ENCODE results near the gene DALRD3.
A peak's percentile ranks its signal among the peaks of the same experiment; 100 is the strongest.

DALRD3 gene

DNA sequence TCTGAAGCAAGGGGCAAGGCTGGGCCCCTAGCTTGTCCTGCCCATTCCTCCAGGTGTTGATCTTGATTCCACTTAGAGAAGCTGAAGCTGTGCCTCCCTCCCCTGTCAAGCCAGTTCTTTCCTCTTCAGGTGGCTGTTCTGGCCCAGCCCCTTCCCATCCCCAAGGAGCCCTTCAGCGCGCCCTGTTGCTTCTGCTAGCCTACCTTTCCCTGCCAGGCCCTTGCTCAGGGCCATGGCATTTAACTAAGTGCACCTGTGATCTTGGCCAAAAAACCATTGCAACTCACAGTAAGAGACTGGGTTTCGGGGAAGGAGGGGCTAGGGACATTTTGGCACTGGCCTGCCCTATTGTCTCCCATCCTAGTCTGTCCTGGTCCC lies 13.1 kb downstream of the DALRD3 start:
- no peak for DNase-seq

DNA sequence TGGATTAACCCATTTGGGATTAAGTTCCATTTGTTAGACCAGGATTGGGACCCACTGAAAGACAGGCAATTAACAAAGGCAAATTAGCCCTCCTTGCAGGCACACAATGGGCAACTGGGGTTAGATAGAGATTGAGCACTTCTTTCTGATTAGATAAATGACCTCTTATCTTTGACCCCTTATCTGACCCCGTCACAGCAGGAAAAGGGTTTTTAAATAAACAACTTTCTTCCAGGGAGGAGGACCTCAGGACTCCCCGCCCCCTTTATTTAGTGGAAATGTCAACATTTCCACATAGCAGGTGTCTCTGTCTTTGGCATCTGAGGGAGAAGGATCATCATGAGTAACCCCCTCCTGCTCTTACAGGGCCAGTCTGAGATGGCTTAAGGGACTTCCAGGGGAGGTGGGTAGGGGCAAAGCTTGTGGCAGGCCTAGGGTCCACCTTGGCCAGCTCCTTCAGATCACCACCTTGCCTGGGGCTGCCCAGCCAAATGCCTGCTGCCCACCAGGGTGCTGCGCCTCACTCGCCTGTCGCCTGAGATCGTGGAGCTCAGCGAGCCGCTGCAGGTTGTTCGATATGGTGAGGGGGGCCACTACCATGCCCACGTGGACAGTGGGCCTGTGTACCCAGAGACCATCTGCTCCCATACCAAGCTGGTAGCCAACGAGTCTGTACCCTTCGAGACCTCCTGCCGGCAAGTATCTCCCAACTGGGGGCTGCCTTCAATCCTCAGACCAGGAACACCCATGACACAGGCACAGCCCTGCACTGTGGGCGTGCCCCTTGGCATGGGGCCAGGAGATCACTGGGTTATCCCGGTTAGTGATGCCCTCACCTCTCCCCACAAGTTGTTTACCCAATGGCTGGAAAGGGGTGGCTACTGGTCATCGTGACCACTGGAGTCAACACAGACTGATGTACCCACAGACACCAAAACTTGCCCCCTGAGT lies 13.8 kb downstream of the DALRD3 start:
- DNase-seq = no peak

- DNase-seq = no peak
These were observed 17.2 kb downstream of the DALRD3 start for GRCh38 chr3:49001155-49001554.

- no peak for DNase-seq
These were observed 19.1 kb downstream of the DALRD3 start for GRCh38 chr3:48999085-48999858.

DNA sequence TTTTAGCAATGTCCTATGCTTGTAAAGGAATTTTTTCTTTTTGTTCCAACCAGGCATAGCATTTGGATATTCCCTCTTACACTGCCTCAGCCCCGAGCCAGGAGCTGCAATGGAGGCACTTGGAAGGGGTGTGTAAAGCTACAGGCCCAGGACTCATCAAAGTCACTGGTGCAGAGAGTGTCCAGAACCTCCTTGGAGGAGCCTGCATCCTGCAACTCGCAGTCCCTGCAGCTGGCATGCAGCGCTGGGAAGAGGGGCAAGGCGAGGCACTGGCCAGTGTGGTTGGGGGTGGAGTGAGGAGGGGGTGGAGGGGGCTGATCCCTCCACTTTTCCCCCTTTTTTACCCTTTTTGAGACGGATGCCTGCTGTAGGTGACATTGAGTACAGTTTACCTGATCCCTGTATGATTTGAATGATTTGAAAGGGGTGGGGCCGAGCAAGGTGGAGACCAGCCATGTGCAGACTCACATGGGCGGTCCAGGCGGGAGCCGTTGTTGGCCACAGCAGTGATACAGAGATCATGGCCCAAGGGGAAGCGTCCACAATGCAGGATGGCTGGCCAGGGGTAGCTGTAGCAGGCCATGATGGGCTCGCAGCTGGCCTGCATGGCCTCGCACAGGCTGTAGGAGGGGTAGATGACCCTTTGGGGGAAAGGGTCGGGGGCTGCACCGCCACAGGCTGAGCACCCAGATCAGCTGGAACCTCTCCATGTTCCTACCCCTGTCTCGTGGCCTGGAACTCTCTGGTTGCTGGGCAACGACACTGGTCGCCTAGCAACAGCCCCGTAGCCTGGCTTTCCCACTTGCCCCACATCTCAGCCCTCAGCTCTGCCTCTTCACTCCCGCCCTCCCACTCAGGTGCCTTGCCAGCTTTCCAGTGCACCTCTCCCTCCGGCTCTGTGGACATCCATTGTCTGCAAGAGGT lies 20.4 kb downstream of the DALRD3 start:
- no peak for DNase-seq

DNA sequence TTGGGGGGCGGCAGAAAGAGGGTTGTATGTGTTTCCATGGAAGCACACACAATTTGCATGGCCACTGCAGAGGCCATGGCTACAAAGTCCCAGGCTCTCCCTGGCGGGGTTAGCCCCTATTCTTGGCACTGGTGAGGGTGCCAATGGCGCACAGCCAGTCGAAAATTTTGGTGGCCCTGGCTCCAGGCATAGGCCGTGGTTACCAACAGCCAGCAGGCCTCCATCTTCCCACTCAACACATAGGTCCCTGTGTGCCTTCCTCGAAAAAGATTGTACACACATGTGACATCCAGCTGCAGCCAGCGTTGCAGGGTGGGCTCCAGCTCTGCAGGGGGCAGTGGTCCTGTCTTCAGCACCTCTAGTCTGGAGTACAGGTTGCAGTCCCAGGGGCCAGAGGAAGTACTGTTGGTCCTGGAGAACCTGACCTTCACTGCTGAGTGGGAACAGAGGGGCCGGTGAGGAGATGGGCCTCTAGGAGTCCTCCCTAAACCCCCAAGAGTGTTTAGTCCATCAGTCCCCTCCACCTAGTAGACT lies 21.2 kb downstream of the DALRD3 start:
- DNase-seq = no peak

- no peak for DNase-seq
These were observed 21.7 kb downstream of the DALRD3 start for GRCh38 chr3:48996640-48997039.

DNA sequence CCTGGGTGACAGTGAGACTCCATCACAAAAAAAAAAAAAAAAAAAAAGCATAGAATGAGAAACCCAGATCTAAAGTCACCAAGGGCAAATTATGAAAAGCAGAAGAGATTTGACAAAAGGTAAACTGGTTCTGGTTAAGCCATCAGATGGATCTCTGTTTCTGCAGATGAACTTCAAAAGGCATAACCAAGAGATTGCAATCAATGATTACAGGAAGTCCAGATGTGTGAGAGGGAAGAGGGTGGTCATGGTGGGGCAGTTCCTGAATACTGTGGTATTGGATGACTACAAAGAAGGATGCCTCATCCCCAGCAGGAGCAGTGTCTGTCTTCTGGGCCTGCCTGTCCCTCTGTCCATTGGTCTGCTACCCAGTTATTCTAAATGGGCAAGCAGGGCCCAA lies 24.5 kb downstream of the DALRD3 start:
- no peak for DNase-seq

DNA sequence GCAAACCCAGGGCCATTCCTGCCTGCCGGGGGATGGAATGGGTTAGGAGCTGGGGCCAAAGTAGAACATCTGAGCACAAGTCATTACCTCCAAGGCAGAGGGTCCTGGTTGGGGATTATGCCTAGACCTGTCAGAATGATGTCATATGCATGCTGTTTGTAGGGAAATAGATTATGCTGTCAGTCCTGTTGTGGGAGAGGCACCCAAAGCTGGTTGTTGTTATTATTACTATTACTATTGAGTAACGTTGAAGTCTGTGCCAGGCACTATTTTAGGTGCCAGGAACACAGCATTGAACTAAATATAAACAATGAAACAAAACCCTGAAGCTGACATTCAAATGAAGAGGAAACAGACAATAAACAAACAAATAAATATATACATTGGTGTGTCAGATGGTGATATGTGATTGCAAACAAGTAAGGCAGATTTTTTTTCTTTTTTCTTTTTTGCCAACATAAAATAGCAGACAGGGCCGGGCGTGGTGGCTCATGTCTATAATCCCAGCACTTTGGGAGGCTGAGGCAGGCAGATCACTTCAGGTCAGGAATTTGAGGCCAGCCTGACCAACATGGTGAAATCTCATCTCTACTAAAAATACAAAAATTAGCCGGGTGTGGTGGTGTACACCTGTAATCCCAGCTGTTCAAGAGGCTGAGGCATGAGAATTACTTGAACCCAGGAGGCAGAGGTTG lies 26.4 kb downstream of the DALRD3 start:
- no peak for DNase-seq

- DNase-seq = peak; percentile 51
These were observed 27.5 kb downstream of the DALRD3 start for GRCh38 chr3:48990636-48991469.

DNA sequence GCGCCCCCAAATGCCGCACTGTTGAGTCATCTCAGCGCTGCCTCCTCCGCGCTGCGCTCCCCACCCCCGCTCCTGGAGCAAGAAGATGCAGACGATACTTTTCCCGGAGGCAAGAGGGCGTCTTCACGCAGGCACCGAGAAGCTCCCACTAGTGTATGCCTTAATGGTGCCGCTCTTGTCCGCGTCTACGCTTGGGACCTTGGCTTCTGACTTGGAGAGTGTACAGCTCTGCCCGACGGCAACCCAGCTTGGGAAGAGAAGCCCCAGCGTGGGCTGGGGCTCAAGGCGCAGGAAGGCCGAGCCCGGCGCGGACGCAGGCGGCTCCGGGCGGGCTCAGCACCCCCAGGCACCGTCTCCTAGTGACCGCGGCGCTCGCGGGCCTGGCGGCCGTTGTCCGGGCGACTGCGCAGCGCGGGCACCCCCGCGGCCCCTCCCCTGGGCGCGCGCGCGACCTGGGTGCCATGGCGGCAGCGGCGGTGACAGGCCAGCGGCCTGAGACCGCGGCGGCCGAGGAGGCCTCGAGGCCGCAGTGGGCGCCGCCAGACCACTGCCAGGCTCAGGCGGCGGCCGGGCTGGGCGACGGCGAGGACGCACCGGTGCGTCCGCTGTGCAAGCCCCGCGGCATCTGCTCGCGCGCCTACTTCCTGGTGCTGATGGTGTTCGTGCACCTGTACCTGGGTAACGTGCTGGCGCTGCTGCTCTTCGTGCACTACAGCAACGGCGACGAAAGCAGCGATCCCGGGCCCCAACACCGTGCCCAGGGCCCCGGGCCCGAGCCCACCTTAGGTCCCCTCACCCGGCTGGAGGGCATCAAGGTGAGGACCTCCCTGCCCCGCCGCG lies 28.4 kb downstream of the DALRD3 start, which contains the start of gene P4HTM:
Gene P4HTM, plus strand, starts transcription at position 446 of the 840 bp plus-strand sequence. Its CDS starts 16 bp downstream, at position 462.
- peak; percentile 71 for DNase-seq

- no peak for DNase-seq
These were observed 29.1 kb downstream of the DALRD3 start for GRCh38 chr3:48989126-48989795.

DNA sequence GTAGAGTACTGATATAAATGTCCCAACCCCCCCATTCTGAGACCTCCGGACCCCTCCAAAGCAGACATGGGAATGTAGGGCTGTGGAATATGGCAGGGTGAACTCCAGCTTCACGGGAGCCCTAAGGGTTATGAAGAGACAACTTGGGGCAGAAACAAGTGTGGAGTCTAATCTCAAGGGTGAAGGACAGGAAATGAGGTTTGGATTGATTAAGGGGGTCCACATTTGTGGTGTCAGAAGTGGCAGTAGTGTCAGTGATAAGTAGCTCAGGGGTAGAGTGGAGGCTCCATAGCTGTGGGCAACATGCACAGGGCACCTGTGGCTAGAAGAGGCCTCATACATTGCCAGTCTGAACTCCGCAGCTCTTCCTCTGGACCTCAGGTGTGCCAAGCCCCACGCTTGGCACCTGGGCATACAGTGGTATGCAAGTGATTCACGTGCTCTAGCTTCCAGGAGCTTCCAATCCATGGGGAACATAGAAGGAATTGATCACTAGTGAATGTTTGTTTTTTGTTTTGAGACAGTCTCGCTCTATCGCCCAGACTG lies 32.5 kb downstream of the DALRD3 start:
- DNase-seq = no peak

DNA sequence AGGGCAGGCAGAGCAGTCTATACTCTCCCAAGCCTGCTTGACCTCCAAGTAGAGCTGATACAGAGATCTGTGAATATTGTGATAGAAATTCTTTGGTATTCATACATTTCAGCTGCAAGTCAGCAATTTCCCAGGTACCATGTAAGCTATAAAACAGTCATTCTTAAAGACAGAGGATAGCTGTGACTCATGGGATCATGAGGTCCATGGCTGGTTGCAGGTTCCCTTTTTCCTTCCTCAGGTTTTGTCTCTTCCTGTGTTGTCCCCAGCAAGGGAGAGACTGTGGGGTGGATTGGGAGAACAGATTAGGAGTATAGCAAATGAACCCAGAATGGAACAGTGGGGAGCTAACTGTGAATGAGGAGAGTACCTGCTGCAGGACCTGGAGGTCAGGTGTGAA lies 33.7 kb downstream of the DALRD3 start:
- no peak for DNase-seq

DNA sequence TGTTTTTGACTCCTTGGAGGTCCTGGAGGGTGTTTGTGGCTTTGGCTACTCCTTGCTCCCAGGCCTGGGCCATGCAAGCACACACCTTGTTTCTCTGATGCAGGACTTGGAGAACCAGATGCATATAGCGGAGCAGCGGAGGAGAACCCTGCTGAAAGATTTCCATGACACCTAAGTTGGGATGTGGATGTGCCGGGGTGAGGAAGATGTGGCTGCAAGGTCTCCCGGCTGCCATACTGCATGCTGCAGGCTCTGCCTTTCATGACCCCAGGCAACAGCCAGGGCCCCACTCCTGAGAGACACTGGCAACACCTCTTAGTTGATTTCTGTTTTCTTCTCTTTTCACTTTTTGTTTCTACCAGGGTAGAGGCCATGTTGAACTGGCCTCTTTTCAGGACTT lies 35.3 kb downstream of the DALRD3 start:
- no peak for DNase-seq

DNA sequence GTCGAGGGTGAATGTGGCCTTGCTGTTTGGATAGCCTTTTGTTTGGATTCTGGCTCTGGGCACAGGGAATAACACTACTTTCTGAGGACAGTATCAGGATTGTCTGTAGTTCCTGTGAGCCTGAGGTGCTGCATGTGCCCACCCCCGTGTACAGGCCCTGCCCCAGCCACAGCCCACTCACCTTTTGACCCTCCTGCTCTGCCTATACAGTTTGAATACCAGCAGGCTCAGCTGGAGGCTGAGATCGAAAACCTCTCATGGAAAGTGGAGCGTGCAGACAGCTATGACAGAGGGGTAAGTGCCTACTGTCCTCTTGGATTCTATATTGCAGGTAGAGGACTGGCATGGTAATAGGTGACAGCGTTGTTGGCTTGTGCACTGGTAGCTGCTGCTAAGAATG lies 35.7 kb downstream of the DALRD3 start:
- DNase-seq = no peak

DNA sequence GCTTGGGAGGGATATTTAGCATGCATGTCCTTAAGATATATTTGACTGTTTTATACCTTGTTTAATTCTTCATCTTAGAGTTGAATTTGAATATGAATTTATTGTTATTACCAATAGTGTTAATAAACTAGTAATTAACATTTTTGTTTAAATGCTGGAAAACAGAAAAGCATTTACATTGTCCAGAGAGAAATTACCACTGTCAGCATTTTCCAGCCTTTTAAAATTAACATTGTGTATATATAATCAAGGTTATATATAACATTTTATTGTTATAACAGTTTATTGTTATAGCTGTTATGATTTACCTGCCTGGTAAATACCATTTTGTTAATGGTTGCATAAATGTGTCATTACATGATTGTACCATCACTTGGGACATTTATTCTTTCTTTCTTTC lies 36.4 kb downstream of the DALRD3 start:
- DNase-seq = no peak

DNA sequence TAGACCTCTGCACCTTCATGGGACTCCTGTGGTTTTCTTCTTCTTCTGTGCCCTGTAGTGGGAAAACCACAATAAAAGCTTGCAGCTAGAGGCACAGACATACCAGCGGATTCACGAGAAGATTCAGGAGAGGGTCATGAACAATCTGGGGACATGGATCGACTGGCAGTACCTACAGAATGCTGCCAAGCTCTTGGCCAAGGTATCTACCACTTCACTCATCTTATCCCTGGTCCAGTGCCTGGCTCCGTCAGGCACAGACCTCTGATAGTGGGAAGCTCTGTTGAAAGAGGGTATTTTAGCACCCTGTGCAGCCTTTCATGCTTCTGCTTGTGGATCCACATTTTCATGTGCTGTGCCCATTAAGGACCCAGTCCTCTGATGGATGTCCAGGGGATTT lies 38.1 kb downstream of the DALRD3 start:
- DNase-seq = no peak

DNA sequence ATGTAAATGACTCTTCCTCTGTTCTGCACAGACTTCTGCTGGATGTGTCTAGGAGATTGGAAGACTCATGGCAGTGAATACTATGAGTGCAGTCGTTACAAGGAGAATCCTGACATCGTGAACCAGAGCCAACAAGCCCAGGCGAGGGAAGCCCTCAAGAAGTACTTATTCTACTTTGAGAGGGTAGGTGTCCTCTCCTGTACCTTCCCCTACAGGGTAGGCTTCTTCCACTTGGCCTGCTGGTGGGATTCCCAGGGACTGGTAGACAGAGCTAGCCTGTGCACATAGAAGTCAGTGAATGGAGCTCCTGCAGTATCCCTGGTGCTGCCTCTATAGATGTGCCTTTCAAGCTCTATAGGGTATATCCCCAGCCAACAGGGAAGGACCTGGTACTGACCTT lies 38.9 kb downstream of the DALRD3 start:
- DNase-seq = no peak

Data from CD4-positive, alpha-beta T cell treated with Interleukin-21 for 1 hour (primary cell).